ENCODE results near the gene AGFG2.
"Not testable (repeated sequence)": the region's sequence is repeated elsewhere in the genome, so short reads cannot be mapped to it uniquely, and the experiment has no call there.

DNA sequence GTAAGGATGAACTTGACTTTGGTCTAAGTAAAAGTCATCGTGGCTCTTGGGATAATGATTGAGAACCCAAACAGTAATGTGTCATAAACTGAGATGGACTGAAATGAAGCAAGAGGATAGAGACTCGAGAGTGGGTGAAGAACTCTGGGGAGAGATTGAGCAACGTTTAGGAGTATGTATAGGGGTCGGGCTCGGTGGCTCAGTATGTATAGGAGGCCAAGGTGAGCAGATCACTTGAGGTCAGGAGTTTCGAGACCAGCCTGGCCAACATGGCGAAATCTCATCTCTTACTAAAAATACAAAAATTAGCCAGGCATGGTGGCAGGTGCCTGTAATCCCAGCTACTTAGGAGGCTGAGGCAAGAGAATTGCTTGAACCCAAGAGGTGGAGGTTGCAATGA is 2.3 kb downstream of the AGFG2 start:
- TF ChIP-seq, protein P1, sequence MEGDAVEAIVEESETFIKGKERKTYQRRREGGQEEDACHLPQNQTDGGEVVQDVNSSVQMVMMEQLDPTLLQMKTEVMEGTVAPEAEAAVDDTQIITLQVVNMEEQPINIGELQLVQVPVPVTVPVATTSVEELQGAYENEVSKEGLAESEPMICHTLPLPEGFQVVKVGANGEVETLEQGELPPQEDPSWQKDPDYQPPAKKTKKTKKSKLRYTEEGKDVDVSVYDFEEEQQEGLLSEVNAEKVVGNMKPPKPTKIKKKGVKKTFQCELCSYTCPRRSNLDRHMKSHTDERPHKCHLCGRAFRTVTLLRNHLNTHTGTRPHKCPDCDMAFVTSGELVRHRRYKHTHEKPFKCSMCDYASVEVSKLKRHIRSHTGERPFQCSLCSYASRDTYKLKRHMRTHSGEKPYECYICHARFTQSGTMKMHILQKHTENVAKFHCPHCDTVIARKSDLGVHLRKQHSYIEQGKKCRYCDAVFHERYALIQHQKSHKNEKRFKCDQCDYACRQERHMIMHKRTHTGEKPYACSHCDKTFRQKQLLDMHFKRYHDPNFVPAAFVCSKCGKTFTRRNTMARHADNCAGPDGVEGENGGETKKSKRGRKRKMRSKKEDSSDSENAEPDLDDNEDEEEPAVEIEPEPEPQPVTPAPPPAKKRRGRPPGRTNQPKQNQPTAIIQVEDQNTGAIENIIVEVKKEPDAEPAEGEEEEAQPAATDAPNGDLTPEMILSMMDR (IDR thresholded peaks at IDR 0.05) = not testable (repeated sequence)
- TF ChIP-seq EZH2phosphoT487, EZH2 (IDR thresholded peaks at IDR 0.05): not testable (repeated sequence)

Measured in neural progenitor cell (in vitro differentiated cells).